Tibial nerve (tissue), 4 donors: ENCODE data around the gene FAM209A. TPM values are rescaled to one million over a fixed set of nuclear protein-coding genes. Genes with fewer than 3 reads are reported as not detected.
"Not testable (repeated sequence)": the region's sequence is repeated elsewhere in the genome, so short reads cannot be mapped to it uniquely, and the experiment has no call there.

ENCODE experiments used
- DNase-seq, 2 donors: peaks; one replicate each; pipeline ENCODE4 v3.0.0-alpha.2; 2019; ENCODE audit warnings: low spot score in 2 of 2
- H3K27ac ChIP-seq, 4 donors: fragments of 200-600 bp; sonication (generic) in 3 of 4; one replicate each; pipeline ENCODE4 v1.5.1; 2017 to 2019; ENCODE audit warnings: mild to moderate bottlenecking in 1 of 4
- H3K27me3 ChIP-seq, 2 donors: fragments of 200-600 bp; sonication (generic) in 1 of 2; one replicate each; pipeline versions ENCODE4 v1.5.1 to v1.6.0; 2017 to 2019
- H3K36me3 ChIP-seq, 3 donors: fragments of 200-600 bp; sonication (generic); one replicate each; pipeline ENCODE4 v1.5.1; 2018 to 2019
- H3K4me1 ChIP-seq, 4 donors: fragments of 200-600 bp; sonication (generic) in 3 of 4; one replicate each; pipeline ENCODE4 v1.5.1; 2017 to 2019
- H3K4me3 ChIP-seq, 4 donors: fragments of 200-600 bp; sonication (generic) in 3 of 4; one replicate each; pipeline ENCODE4 v1.5.1; 2017 to 2019; ENCODE audit warnings: mild to moderate bottlenecking in 1 of 4, moderate library complexity in 1 of 4
- H3K9me3 ChIP-seq, 4 donors: fragments of 200-600 bp; sonication (generic) in 3 of 4; one replicate each; pipeline ENCODE4 v1.5.1; 2017 to 2019
- CTCF ChIP-seq, 5 experiments: fragments of 200-600 bp in 3 of 5; fragments of 450-650 bp in 2 of 5; sonication (generic) in 3 of 5; IDR thresholded peaks; one replicate each; pipeline ENCODE4 v1.5.1; 2016 to 2019; ENCODE audit warnings: antibody characterized with exemption in 5 of 5, mild to moderate bottlenecking in 3 of 5, moderate library complexity in 2 of 5
- EP300 ChIP-seq, 2 donors: sonication (generic); formaldehyde crosslinking; IDR thresholded peaks; one replicate each; pipeline ENCODE4 v1.6.1; 2017; ENCODE audit warnings: antibody characterized with exemption in 2 of 2, mild to moderate bottlenecking in 1 of 2
- POLR2A ChIP-seq, 2 donors: fragments of 450-650 bp; IDR thresholded peaks; one replicate each; pipeline ENCODE4 v1.6.1; 2017; ENCODE audit warnings: antibody characterized with exemption in 2 of 2, mild to moderate bottlenecking in 2 of 2, moderate library complexity in 2 of 2
- WGBS, 2 donors: methylation state at CpG; one replicate each; pipeline ENCODE4 v1.1.5; 2018; 5-methylcytosine and 5-hydroxymethylcytosine counted together
- total RNA-seq, 4 donors: library from RNA; depleted of rRNA; stranded (reverse); fragments of >200 nt; gene quantifications; one replicate each; pipeline ENCODE4 v1.1.0, GENCODE V29; 2016

The FAM209A gene
- not detected for total RNA-seq

GRCh38 chr20:56524444-56524843 is at the start of gene FAM209A:
Gene FAM209A, plus strand, starts transcription at chr20:56524744. Its CDS starts 65 bp downstream, at chr20:56524809.
- Histone ChIP-seq H3K9me3 (peaks cover 0 to 28% (median 6%) of the 10 kb centered on the region in 4 donors), H3K36me3 (peaks cover 2 to 25% (median 10%) of the 10 kb centered on the region in 3 donors)
- not testable (repeated sequence) for H3K27ac ChIP-seq, H3K4me3 ChIP-seq, DNase-seq, H3K4me1 ChIP-seq, H3K27me3 ChIP-seq
- 79 to 86% methylated on average over 7 of the region's 7 CpGs for WGBS, 2 donors

GRCh38 chr20:56483970-56484369 is 40.6 kb upstream of the FAM209A start:
- Histone ChIP-seq H3K4me1 (no peaks in the 10 kb centered on the region), H3K27ac (no peak overlapping the region), H3K9me3 (no peaks in the 10 kb centered on the region), H3K4me3 (no peak overlapping the region), H3K27me3 (no peaks in the 10 kb centered on the region), H3K36me3 (peaks cover under 1 to 97% (median 2%) of the 10 kb centered on the region in 3 donors)
- DNase-seq = no peak
- WGBS, 2 donors = 77 to 80% methylated on average over 7 of the region's 7 CpGs
- TF ChIP-seq POLR2A (IDR thresholded peaks at IDR 0.05) = no peak
- no peak for TF ChIP-seq CTCF (IDR thresholded peaks at IDR 0.05)
- peak in 1 of 2 donors; percentile 12 for TF ChIP-seq EP300 (IDR thresholded peaks at IDR 0.05)

GRCh38 chr20:56487216-56487615 is 37.3 kb upstream of the FAM209A start:
- Histone ChIP-seq H3K9me3 (no peaks in the 10 kb centered on the region), H3K36me3 (peaks cover 0 to 97% (median 10%) of the 10 kb centered on the region in 3 donors)
- TF ChIP-seq POLR2A (IDR thresholded peaks at IDR 0.05) (no peak), EP300 (IDR thresholded peaks at IDR 0.05) (no peak)

GRCh38 chr20:56488566-56488965 is 36.0 kb upstream of the FAM209A start:
- TF ChIP-seq POLR2A (IDR thresholded peaks at IDR 0.05) = no peak
- TF ChIP-seq EP300 (IDR thresholded peaks at IDR 0.05) = no peak
- no peak for TF ChIP-seq CTCF (IDR thresholded peaks at IDR 0.05)
- DNase-seq = no peak
- Histone ChIP-seq H3K4me3 (no peak overlapping the region), H3K36me3 (peaks cover 0 to 93% (median 10%) of the 10 kb centered on the region in 3 donors), H3K4me1 (no peaks in the 10 kb centered on the region), H3K27me3 (no peaks in the 10 kb centered on the region), H3K9me3 (no peaks in the 10 kb centered on the region), H3K27ac (no peak overlapping the region)
- WGBS, 2 donors = 91 to 97% methylated on average over 5 of the region's 5 CpGs

More at GRCh38 chr20:56487216-56487615, 37.3 kb upstream of the FAM209A start:
- WGBS, 2 donors = 85 to 86% methylated on average over 11 of the region's 11 CpGs
- Histone ChIP-seq H3K4me1 (no peaks in the 10 kb centered on the region), H3K4me3 (no peak overlapping the region), H3K27me3 (no peaks in the 10 kb centered on the region), H3K27ac (no peak overlapping the region)
- no peak for DNase-seq

GRCh38 chr20:56501116-56501515 is 23.4 kb upstream of the FAM209A start:
- H3K4me1 ChIP-seq = no peaks in the 10 kb centered on the region
- H3K27me3 ChIP-seq = no peaks in the 10 kb centered on the region
- WGBS, 2 donors = 97 to 100% methylated on average over 1 of the region's 1 CpG
- DNase-seq = no peak
- no peak overlapping the region for H3K4me3 ChIP-seq
- no peak for TF ChIP-seq EP300 (IDR thresholded peaks at IDR 0.05)
- peaks cover 0 to 41% (median 0%) of the 10 kb centered on the region in 3 donors for H3K36me3 ChIP-seq
- no peak overlapping the region for H3K27ac ChIP-seq
- H3K9me3 ChIP-seq = no peaks in the 10 kb centered on the region

- no peaks in the 10 kb centered on the region for H3K4me1 ChIP-seq
- H3K27ac ChIP-seq = no peak overlapping the region
- no peak for DNase-seq
- H3K27me3 ChIP-seq = no peaks in the 10 kb centered on the region
- 90 to 95% methylated on average over 7 to 8 of the region's 8 CpGs for WGBS, 2 donors
- H3K9me3 ChIP-seq = no peaks in the 10 kb centered on the region
- TF ChIP-seq CTCF (IDR thresholded peaks at IDR 0.05) = no peak
- no peak for TF ChIP-seq POLR2A (IDR thresholded peaks at IDR 0.05)
- no peak for TF ChIP-seq EP300 (IDR thresholded peaks at IDR 0.05)
- peaks cover 0 to 30% (median 0%) of the 10 kb centered on the region in 3 donors for H3K36me3 ChIP-seq
- no peak overlapping the region for H3K4me3 ChIP-seq
Observed at GRCh38 chr20:56503916-56504315, 20.6 kb upstream of the FAM209A start.
